Liver (tissue), 9 donors: ENCODE results near the gene GATA5. TPM values are rescaled to one million over a fixed set of nuclear protein-coding genes. Genes with fewer than 3 reads are reported as not detected.

Source experiments
- DNase-seq: peaks from one replicate; pipeline ENCODE4 v3.0.0-alpha.2; 2017; ENCODE audit warnings: low spot score
- H3K27ac ChIP-seq, 2 donors: one replicate each; pipeline ENCODE4 v1.7.0; 2013; ENCODE audit warnings: inconsistent platforms in 2 of 2, low read length in 2 of 2, control low read depth in 1 of 2, low read depth in 1 of 2, mild to moderate bottlenecking in 1 of 2
- H3K27me3 ChIP-seq, 4 donors: one replicate each; pipeline versions ENCODE4 v1.6.1 to v1.7.0; 2013; ENCODE audit warnings: low read length in 3 of 4, inconsistent platforms in 1 of 4, mild to moderate bottlenecking in 1 of 4, moderate library complexity in 1 of 4; ENCODE audit not compliant: control insufficient read depth in 4 of 4, insufficient read depth in 4 of 4
- H3K36me3 ChIP-seq, 4 donors: one replicate each; pipeline versions ENCODE4 v1.6.1 to v1.7.0; 2013; ENCODE audit warnings: low read length in 3 of 4, mild to moderate bottlenecking in 3 of 4, low read depth in 1 of 4, moderate library complexity in 1 of 4; ENCODE audit not compliant: control insufficient read depth in 4 of 4, insufficient read depth in 3 of 4
- H3K4me1 ChIP-seq, 4 donors: one replicate each; pipeline versions ENCODE4 v1.6.1 to v1.7.0; 2013; ENCODE audit warnings: low read length in 3 of 4, mild to moderate bottlenecking in 3 of 4, moderate library complexity in 1 of 4; ENCODE audit not compliant: control insufficient read depth in 4 of 4, insufficient read depth in 4 of 4
- H3K4me3 ChIP-seq, 3 donors: one replicate each; pipeline versions ENCODE4 v1.6.1 to v1.7.0; 2013; ENCODE audit warnings: low read length in 3 of 3, control low read depth in 1 of 3, low read depth in 1 of 3, mild to moderate bottlenecking in 1 of 3
- H3K9ac ChIP-seq, 2 donors: one replicate each; pipeline ENCODE4 v1.7.0; 2013; ENCODE audit warnings: low read length in 2 of 2, mild to moderate bottlenecking in 2 of 2, moderate library complexity in 2 of 2, control low read depth in 1 of 2, low read depth in 1 of 2
- H3K9me3 ChIP-seq, 4 donors: one replicate each; pipeline versions ENCODE4 v1.6.1 to v1.7.0; 2013; ENCODE audit warnings: low read length in 3 of 4; ENCODE audit not compliant: control insufficient read depth in 4 of 4
- ATF3 ChIP-seq: IDR thresholded peaks from 2 replicates; pipeline ENCODE4 v1.6.1; 2016; ENCODE audit warnings: antibody characterized with exemption
- EGR1 ChIP-seq, 2 donors: IDR thresholded peaks; 2 replicates each; pipeline ENCODE4 v1.6.1; 2016 to 2018; ENCODE audit warnings: antibody characterized with exemption in 2 of 2, low read depth in 2 of 2
- FOXA1 ChIP-seq: IDR thresholded peaks from 2 replicates; pipeline ENCODE4 v1.6.1; 2016; ENCODE audit warnings: antibody characterized with exemption
- FOXA2 ChIP-seq: IDR thresholded peaks from 2 replicates; pipeline ENCODE4 v1.6.1; 2016; ENCODE audit warnings: antibody characterized with exemption
- GABPA ChIP-seq, 2 donors: IDR thresholded peaks in 1 of 2; conservative IDR thresholded peaks in 1 of 2; 2 replicates each; pipeline ENCODE4 v1.6.1; 2016; ENCODE audit warnings: antibody characterized with exemption in 2 of 2, mild to moderate bottlenecking in 1 of 2, moderate library complexity in 1 of 2
- HNF4A ChIP-seq, 2 donors: conservative IDR thresholded peaks; 2 replicates each; pipeline ENCODE4 v1.6.1; 2016; ENCODE audit warnings: antibody characterized with exemption in 2 of 2, mild to moderate bottlenecking in 2 of 2
- HNF4G ChIP-seq: IDR thresholded peaks from 2 replicates; pipeline ENCODE4 v1.6.1; 2016; ENCODE audit warnings: antibody characterized with exemption
- JUND ChIP-seq, 2 donors: IDR thresholded peaks; 2 replicates each; pipeline ENCODE4 v1.6.1; 2016; ENCODE audit warnings: antibody characterized with exemption in 2 of 2
- NR2F2 ChIP-seq: IDR thresholded peaks from 2 replicates; pipeline ENCODE4 v1.6.1; 2016; ENCODE audit warnings: antibody characterized with exemption
- RAD21 ChIP-seq, 2 donors: IDR thresholded peaks; 2 replicates each; pipeline ENCODE4 v1.6.1; 2016; ENCODE audit warnings: antibody characterized with exemption in 2 of 2, mild to moderate bottlenecking in 2 of 2
- REST ChIP-seq: IDR thresholded peaks from 2 replicates; pipeline ENCODE4 v1.6.1; 2016; ENCODE audit warnings: antibody characterized with exemption, mild to moderate bottlenecking
- RXRA ChIP-seq, 2 donors: IDR thresholded peaks; 2 replicates each; pipeline ENCODE4 v1.6.1; 2017 to 2018; ENCODE audit warnings: antibody characterized with exemption in 2 of 2, mild to moderate bottlenecking in 1 of 2
- SP1 ChIP-seq: IDR thresholded peaks from 2 replicates; pipeline ENCODE4 v1.6.1; 2018; ENCODE audit warnings: antibody characterized with exemption, mild to moderate bottlenecking
- TAF1 ChIP-seq: conservative IDR thresholded peaks from 2 replicates; pipeline ENCODE4 v1.6.1; 2016; ENCODE audit warnings: antibody characterized with exemption, mild to moderate bottlenecking
- YY1 ChIP-seq: IDR thresholded peaks from 2 replicates; pipeline ENCODE4 v1.6.1; 2016; ENCODE audit warnings: antibody characterized with exemption, mild to moderate bottlenecking
- ZBTB33 ChIP-seq: IDR thresholded peaks from 2 replicates; pipeline ENCODE4 v1.6.1; 2016; ENCODE audit warnings: antibody characterized with exemption
- WGBS: extraction: QIAGEN DNeasy Blood & Tissue Kit; methylation state at CpG from one replicate; pipeline ENCODE4 v1.1.7; 2013; 5-methylcytosine and 5-hydroxymethylcytosine counted together
- polyA plus RNA-seq, 2 donors: library from polyadenylated mRNA; stranded (reverse) in 1 of 2; unstranded in 1 of 2; fragments of 200-250 nt in 1 of 2; fragments of >200 nt in 1 of 2; fragmentation: Nextera tagmentation in 1 of 2; extraction: Ambion mirVana in 1 of 2; gene quantifications; one replicate each; pipeline versions ENCODE4 v1.2.1 to v1.2.3, GENCODE V29; 2013 to 2015
- total RNA-seq, 2 donors: library from RNA; depleted of rRNA; stranded (reverse); fragments of >200 nt; gene quantifications; one replicate each; pipeline ENCODE4 v1.2.3, GENCODE V29; 2014
- TF ChIP-seq, protein P1 (sequence below): IDR thresholded peaks from 2 replicates; pipeline ENCODE4 v1.6.1; 2016; ENCODE audit warnings: antibody characterized with exemption
- TF ChIP-seq, protein P2 (sequence below): fragments of 150-350 bp; IDR thresholded peaks from 2 replicates; pipeline ENCODE4 v1.5.1; 2017; ENCODE audit warnings: improper control_type of control experiment, low read depth, low read length; ENCODE audit not compliant: missing input control
- donor health status: healthy.
- donor health status: healthy.
- donor health status: healthy.
- donor health status: healthy.
- donor health status: healthy.

The GATA5 gene
- total and polyA plus RNA-seq, 4 donors, result 0.25 to 6.1 (median 0.34) TPM

DNA sequence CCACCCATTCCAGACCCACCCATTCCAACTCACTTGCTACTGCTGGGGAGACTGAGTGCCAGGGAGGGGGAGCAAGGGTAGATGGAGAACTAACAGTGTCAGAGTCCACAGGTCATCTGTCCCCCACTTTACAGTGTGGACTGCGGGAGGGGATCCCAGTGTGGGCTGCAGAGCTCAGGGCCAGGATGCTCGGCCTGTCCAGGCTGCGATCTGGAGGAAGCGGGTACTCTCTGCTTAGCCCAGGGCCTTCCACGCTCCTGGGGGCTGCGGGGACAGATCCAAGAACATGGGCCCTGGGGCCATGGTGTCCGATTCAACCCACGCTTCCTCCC is 14.1 kb upstream of the GATA5 start:
- Histone ChIP-seq H3K9me3 (no peaks in the 10 kb centered on the region), H3K27me3 (peaks cover 0 to 8% (median 1%) of the 10 kb centered on the region in 4 donors), H3K4me3 (no peak overlapping the region), H3K36me3 (no peaks in the 10 kb centered on the region), H3K27ac (no peak overlapping the region), H3K9ac (no peak overlapping the region), H3K4me1 (no peaks in the 10 kb centered on the region)
- 90% methylated on average over 8 of the region's 8 CpGs for WGBS
- TF ChIP-seq RAD21 (IDR thresholded peaks at IDR 0.05), result no peak
- TF ChIP-seq TAF1, result no peak
- TF ChIP-seq SP1, result no peak
- TF ChIP-seq FOXA1, result no peak
- TF ChIP-seq HNF4A (conservative IDR thresholded peaks at IDR 0.05), result no peak
- no peak for TF ChIP-seq HNF4G
- no peak for TF ChIP-seq YY1
- TF ChIP-seq JUND (IDR thresholded peaks at IDR 0.05), result no peak
- DNase-seq, result no peak

DNA sequence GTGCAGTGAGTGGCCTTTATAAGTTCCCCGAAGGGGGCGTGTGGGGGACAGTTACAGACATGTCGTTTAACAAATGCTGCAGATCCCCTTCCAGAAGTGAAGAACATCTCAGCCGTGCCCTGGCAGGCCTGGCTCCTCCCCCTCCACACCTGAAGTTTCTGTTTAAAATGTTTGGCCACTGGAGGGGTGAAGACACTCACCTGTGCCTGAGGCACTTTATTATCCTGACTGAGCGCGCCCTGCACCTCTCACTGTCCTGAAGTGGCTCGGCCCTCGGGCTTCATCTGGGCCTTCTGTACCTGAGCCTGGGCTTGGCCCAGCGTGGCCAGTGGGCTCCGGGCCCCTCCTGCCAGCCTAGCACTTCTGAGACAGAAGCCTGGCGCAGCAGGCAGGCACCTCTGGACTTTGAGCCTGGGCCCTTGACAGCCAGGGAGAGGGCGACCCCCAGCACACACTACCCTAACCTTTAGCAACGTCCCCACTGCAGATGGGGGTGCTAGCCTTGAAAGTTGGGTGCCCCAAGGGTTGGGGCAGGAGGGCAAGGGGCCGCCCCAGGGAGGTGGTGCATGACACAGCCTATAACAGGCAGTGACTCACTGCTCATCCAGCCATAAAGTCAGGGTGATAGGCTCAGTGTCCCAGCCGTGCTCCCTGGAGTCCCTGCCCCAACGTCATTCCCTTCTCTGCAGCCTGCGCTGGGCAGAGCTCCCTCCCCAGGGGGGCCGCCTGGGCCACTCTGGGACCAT is 13.6 kb upstream of the GATA5 start:
- H3K36me3 ChIP-seq, result no peaks in the 10 kb centered on the region
- H3K9ac ChIP-seq, result no peak overlapping the region
- H3K27me3 ChIP-seq, result peaks cover 0 to 8% (median 1%) of the 10 kb centered on the region in 4 donors
- TF ChIP-seq REST (no peak), TAF1 (no peak), ATF3 (no peak), EGR1 (IDR thresholded peaks at IDR 0.05; ENCODE audit: low read depth in 2 of 2) (no peak), RAD21 (IDR thresholded peaks at IDR 0.05) (no peak), ZBTB33 (no peak), FOXA1 (no peak), YY1 (no peak), FOXA2 (no peak), NR2F2 (no peak), HNF4G (no peak), RXRA (IDR thresholded peaks at IDR 0.05) (no peak), GABPA (IDR thresholded peaks at IDR 0.05 in 1 of 2, conservative IDR thresholded peaks at IDR 0.05 in 1 of 2) (no peak), HNF4A (conservative IDR thresholded peaks at IDR 0.05) (no peak)
- TF ChIP-seq, protein P1, sequence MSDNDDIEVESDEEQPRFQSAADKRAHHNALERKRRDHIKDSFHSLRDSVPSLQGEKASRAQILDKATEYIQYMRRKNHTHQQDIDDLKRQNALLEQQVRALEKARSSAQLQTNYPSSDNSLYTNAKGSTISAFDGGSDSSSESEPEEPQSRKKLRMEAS, result no peak
- TF ChIP-seq, protein P2, sequence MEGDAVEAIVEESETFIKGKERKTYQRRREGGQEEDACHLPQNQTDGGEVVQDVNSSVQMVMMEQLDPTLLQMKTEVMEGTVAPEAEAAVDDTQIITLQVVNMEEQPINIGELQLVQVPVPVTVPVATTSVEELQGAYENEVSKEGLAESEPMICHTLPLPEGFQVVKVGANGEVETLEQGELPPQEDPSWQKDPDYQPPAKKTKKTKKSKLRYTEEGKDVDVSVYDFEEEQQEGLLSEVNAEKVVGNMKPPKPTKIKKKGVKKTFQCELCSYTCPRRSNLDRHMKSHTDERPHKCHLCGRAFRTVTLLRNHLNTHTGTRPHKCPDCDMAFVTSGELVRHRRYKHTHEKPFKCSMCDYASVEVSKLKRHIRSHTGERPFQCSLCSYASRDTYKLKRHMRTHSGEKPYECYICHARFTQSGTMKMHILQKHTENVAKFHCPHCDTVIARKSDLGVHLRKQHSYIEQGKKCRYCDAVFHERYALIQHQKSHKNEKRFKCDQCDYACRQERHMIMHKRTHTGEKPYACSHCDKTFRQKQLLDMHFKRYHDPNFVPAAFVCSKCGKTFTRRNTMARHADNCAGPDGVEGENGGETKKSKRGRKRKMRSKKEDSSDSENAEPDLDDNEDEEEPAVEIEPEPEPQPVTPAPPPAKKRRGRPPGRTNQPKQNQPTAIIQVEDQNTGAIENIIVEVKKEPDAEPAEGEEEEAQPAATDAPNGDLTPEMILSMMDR, result no peak
- 63% methylated on average over 18 of the region's 18 CpGs for WGBS
- H3K4me1 ChIP-seq, result no peaks in the 10 kb centered on the region
- H3K4me3 ChIP-seq, result no peak overlapping the region
- no peaks in the 10 kb centered on the region for H3K9me3 ChIP-seq
- no peak for DNase-seq
- no peak overlapping the region for H3K27ac ChIP-seq
